ENCODE data around the gene PELI2. TPM values are rescaled to one million over a fixed set of nuclear protein-coding genes. Genes with fewer than 3 reads are reported as not detected.

The PELI2 gene
- total RNA-seq, 4 donors from 2014 or later: 2.5 to 5.8 (median 4.2) TPM

DNA sequence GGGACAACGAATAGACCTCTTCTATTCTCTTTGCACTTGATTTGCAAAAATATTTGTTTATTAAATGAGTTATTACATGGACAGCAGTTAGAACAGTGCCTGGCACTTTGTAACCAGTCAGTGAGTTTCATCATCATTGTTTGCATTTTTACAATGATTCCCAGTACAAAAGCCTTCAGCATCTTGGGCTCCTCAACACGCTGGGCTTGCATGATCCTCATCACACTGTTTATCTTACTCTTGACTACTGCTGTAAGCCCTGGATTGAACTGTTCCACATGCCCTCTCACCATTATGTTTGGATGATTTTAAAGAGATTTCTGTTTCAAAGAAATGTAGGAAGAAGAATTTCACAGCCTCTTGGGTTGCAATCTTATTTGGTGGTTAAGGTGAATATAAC lies 204.3 kb downstream of the PELI2 start:
- DNase-seq (no peak), ATAC-seq (no peak)
- Histone ChIP-seq H3K4me1 (no peaks in the 10 kb centered on the region), H3K27ac (no peak overlapping the region), H3K4me3 (no peak overlapping the region), H3K27me3 (no peaks in the 10 kb centered on the region), H3K9me3 (no peaks in the 10 kb centered on the region), H3K36me3 (no peaks in the 10 kb centered on the region)
- intact Hi-C loops (cut with DNase I; ENCODE audit: low total_unique reads) (no loop called here), in situ Hi-C loops (cut with MboI; ENCODE audit: low sequenced_read_pairs in 4 of 4) (no loop called here)
- TF ChIP-seq, protein P1, sequence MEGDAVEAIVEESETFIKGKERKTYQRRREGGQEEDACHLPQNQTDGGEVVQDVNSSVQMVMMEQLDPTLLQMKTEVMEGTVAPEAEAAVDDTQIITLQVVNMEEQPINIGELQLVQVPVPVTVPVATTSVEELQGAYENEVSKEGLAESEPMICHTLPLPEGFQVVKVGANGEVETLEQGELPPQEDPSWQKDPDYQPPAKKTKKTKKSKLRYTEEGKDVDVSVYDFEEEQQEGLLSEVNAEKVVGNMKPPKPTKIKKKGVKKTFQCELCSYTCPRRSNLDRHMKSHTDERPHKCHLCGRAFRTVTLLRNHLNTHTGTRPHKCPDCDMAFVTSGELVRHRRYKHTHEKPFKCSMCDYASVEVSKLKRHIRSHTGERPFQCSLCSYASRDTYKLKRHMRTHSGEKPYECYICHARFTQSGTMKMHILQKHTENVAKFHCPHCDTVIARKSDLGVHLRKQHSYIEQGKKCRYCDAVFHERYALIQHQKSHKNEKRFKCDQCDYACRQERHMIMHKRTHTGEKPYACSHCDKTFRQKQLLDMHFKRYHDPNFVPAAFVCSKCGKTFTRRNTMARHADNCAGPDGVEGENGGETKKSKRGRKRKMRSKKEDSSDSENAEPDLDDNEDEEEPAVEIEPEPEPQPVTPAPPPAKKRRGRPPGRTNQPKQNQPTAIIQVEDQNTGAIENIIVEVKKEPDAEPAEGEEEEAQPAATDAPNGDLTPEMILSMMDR (IDR thresholded peaks at IDR 0.05 in 4 of 5, conservative IDR thresholded peaks at IDR 0.05 in 1 of 5): no peak
- TF ChIP-seq POLR2A (IDR thresholded peaks at IDR 0.05): no peak

DNA sequence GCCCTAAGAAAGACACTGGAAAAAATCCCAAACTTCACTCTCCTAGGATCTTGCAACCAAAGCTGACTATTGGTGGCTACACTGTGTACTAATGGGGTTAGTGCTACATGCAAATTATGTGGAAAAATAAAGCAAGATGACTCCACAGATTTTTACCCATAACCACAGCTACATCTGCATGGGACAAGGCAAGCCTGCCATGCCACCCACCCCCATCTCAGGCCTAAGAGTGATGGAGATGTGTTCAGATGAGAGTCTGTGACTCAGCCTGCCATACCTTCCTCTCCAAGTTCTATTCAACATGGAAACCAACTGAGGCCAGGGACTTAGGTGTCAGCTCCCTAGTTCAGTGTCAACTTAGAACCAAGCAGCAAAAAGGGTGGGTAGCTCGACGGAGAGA lies 206.2 kb downstream of the PELI2 start:
- no peak overlapping the region for H3K4me3 ChIP-seq
- no peak for TF ChIP-seq POLR2A (IDR thresholded peaks at IDR 0.05)
- TF ChIP-seq, protein P1 (IDR thresholded peaks at IDR 0.05 in 4 of 5, conservative IDR thresholded peaks at IDR 0.05 in 1 of 5): no peak
- intact Hi-C loops (cut with DNase I; ENCODE audit: low total_unique reads) (no loop called here), in situ Hi-C loops (cut with MboI; ENCODE audit: low sequenced_read_pairs in 4 of 4) (no loop called here)
- ATAC-seq (no peak), DNase-seq (no peak)
- H3K27me3 ChIP-seq: no peaks in the 10 kb centered on the region
- no peaks in the 10 kb centered on the region for H3K9me3 ChIP-seq
- H3K27ac ChIP-seq: no peak overlapping the region
- H3K4me1 ChIP-seq: no peaks in the 10 kb centered on the region
- H3K36me3 ChIP-seq: no peaks in the 10 kb centered on the region

DNA sequence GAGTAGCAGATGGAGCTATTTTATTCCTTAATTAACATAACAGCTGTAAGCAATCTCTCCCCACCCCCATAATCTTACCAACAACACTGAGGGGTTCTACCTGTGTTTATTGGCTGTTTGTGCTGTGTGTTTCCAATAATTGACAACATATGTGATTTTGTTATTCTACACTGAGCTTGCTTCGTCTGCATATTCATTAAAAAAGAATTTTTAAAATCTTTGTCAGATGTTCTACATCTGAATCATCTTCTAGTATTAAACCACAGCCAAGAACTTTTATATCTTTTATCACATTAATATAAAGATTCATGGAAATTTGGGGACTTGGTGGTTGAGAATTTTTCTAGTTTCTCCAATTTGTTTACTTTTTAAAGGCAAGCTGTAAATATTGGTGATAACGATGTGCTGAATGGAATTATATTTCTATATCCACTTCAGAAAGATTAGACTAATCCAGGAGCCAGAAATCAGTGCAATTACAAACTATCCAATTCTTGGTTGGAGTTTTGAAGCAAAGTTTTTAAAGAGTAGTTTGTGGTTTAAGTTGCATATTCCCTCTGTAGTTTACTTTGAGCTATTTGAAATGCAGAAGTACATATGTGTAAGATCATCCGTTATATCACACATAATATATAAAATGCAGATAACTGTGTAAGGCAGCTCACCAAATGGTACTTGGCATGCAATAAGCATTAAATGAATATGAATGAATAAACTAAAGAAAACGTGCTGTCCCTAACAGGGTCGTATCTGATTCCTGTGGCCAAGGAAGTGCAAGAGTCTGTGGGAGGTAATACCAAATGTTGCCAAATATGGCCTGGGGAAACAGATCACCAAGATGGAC lies 206.9 kb downstream of the PELI2 start:
- H3K27ac ChIP-seq: no peak overlapping the region
- ATAC-seq (no peak), DNase-seq (no peak)
- no peaks in the 10 kb centered on the region for H3K4me1 ChIP-seq
- H3K4me3 ChIP-seq: no peak overlapping the region
- no peaks in the 10 kb centered on the region for H3K36me3 ChIP-seq
- in situ Hi-C loops (cut with MboI; ENCODE audit: low sequenced_read_pairs in 4 of 4): loop anchor here in 1 of 4 donors (25.0 kb wide), 1 partner anchor 613 kb away; no protein-coding TSS in a partner anchor
- no peaks in the 10 kb centered on the region for H3K27me3 ChIP-seq
- H3K9me3 ChIP-seq: no peaks in the 10 kb centered on the region
- intact Hi-C loops (cut with DNase I; ENCODE audit: low total_unique reads): no loop called here
- TF ChIP-seq, protein P1 (IDR thresholded peaks at IDR 0.05 in 4 of 5, conservative IDR thresholded peaks at IDR 0.05 in 1 of 5): no peak
- TF ChIP-seq POLR2A (IDR thresholded peaks at IDR 0.05): no peak

DNA sequence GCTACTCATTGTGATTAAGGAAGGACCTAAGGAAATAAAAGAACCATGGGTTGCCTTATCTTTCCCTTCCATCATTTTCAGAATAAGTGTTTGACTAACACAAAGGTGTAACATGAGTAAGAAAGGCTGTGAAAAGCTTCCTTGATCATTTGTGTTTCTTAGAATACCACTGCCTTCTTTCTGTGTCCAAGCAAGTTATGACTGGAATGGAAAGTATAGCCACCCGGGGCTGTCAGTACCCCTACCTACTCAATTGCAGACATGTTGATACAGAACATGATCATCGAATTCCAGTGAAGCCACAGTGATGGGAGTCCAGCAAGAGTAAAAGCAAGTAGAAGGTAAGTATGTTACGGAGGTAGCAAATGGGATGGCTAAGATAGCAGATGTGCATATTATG lies 209.8 kb downstream of the PELI2 start:
- Histone ChIP-seq H3K36me3 (no peaks in the 10 kb centered on the region), H3K27me3 (no peaks in the 10 kb centered on the region), H3K9me3 (no peaks in the 10 kb centered on the region), H3K4me3 (no peak overlapping the region), H3K27ac (no peak overlapping the region), H3K4me1 (peaks cover 0 to under 1% of the 10 kb centered on the region in 2 donors)
- intact Hi-C loops (cut with DNase I; ENCODE audit: low total_unique reads): no loop called here
- ATAC-seq: no peak
- DNase-seq: no peak
- in situ Hi-C loops (cut with MboI; ENCODE audit: low sequenced_read_pairs in 4 of 4): loop anchor here in 1 of 4 donors (25.0 kb wide), 1 partner anchor 616 kb away; no protein-coding TSS in a partner anchor
- TF ChIP-seq, protein P1 (IDR thresholded peaks at IDR 0.05 in 4 of 5, conservative IDR thresholded peaks at IDR 0.05 in 1 of 5): no peak
- TF ChIP-seq POLR2A (IDR thresholded peaks at IDR 0.05): no peak
